ENCODE results near the gene KIF1B. TPM values are rescaled to one million over a fixed set of nuclear protein-coding genes. Genes with fewer than 3 reads are reported as not detected.

KIF1B gene
- total and polyA plus RNA-seq, 4 donors, result 8.4 to 40.9 (median 8.9) TPM

DNA sequence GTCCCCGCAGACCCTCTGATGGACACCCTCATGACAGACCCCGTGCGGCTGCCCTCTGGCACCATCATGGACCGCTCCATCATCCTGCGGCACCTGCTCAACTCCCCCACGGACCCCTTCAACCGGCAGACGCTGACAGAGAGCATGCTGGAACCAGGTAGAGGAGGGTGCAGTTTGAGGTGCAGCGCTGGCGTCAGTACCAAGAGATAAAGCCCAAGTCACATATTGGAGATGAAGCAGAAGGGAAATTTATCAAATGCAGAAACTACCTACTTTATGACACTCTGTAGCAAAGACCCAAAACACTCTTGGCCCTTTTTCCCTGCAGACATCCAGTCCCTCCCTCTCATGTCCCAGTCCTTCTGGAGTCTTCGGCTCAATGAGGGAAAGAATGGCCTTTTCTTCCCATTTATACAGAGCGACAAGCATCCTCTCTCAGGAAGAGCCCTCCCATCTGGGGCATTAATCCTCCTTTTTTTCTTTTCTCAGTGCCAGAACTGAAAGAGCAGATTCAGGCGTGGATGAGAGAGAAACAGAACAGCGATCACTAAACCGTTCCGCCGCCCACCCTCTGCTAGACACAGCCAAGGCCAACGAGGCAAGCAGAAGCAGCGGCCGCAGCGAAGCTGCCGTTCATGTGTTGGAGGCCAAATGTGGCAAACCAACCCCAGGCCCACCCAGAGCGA lies 30.8 kb upstream of the KIF1B start (continued):
- no peak for TF ChIP-seq REST (IDR thresholded peaks at IDR 0.05)

- Histone ChIP-seq H3K9me3 (ENCODE audit: control insufficient read depth in 4 of 4, low read length in 3 of 4) (no peaks in the 10 kb centered on the region), H3K9ac (ENCODE audit: low read depth in 1 of 2, low read length in 2 of 2) (no peak overlapping the region), H3K27ac (ENCODE audit: low read depth in 1 of 2, low read length in 2 of 2) (no peak overlapping the region), H3K36me3 (ENCODE audit: control insufficient read depth in 4 of 4, insufficient read depth in 3 of 4, low read depth in 1 of 4, low read length in 3 of 4) (peaks cover 6 to 26% (median 25%) of the 10 kb centered on the region in 4 donors), H3K4me3 (ENCODE audit: low read depth in 1 of 3, low read length in 3 of 3) (no peak overlapping the region), H3K4me1 (ENCODE audit: control insufficient read depth in 4 of 4, insufficient read depth in 4 of 4, low read length in 3 of 4) (no peaks in the 10 kb centered on the region), H3K27me3 (ENCODE audit: control insufficient read depth in 4 of 4, insufficient read depth in 4 of 4, low read length in 3 of 4) (no peaks in the 10 kb centered on the region)
- 92% methylated on average over 7 of the region's 7 CpGs for WGBS
- TF ChIP-seq EGR1 (IDR thresholded peaks at IDR 0.05; ENCODE audit: low read depth in 2 of 2), result no peak
- TF ChIP-seq RAD21 (IDR thresholded peaks at IDR 0.05), result no peak
- TF ChIP-seq HNF4A (conservative IDR thresholded peaks at IDR 0.05), result no peak
- TF ChIP-seq NR2F2 (IDR thresholded peaks at IDR 0.05), result no peak
- TF ChIP-seq TAF1 (conservative IDR thresholded peaks at IDR 0.05), result no peak
- no peak for TF ChIP-seq JUND (IDR thresholded peaks at IDR 0.05)
- no peak for TF ChIP-seq FOXA1 (IDR thresholded peaks at IDR 0.05)
- TF ChIP-seq HNF4G (IDR thresholded peaks at IDR 0.05), result no peak
- TF ChIP-seq, protein P1, sequence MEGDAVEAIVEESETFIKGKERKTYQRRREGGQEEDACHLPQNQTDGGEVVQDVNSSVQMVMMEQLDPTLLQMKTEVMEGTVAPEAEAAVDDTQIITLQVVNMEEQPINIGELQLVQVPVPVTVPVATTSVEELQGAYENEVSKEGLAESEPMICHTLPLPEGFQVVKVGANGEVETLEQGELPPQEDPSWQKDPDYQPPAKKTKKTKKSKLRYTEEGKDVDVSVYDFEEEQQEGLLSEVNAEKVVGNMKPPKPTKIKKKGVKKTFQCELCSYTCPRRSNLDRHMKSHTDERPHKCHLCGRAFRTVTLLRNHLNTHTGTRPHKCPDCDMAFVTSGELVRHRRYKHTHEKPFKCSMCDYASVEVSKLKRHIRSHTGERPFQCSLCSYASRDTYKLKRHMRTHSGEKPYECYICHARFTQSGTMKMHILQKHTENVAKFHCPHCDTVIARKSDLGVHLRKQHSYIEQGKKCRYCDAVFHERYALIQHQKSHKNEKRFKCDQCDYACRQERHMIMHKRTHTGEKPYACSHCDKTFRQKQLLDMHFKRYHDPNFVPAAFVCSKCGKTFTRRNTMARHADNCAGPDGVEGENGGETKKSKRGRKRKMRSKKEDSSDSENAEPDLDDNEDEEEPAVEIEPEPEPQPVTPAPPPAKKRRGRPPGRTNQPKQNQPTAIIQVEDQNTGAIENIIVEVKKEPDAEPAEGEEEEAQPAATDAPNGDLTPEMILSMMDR (IDR thresholded peaks at IDR 0.05; ENCODE audit: low read depth, low read length, missing input control), result no peak
- TF ChIP-seq, protein P2, sequence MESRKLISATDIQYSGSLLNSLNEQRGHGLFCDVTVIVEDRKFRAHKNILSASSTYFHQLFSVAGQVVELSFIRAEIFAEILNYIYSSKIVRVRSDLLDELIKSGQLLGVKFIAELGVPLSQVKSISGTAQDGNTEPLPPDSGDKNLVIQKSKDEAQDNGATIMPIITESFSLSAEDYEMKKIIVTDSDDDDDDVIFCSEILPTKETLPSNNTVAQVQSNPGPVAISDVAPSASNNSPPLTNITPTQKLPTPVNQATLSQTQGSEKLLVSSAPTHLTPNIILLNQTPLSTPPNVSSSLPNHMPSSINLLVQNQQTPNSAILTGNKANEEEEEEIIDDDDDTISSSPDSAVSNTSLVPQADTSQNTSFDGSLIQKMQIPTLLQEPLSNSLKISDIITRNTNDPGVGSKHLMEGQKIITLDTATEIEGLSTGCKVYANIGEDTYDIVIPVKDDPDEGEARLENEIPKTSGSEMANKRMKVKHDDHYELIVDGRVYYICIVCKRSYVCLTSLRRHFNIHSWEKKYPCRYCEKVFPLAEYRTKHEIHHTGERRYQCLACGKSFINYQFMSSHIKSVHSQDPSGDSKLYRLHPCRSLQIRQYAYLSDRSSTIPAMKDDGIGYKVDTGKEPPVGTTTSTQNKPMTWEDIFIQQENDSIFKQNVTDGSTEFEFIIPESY (IDR thresholded peaks at IDR 0.05), result no peak
- no peak for TF ChIP-seq FOXA2 (IDR thresholded peaks at IDR 0.05)
- TF ChIP-seq SP1 (IDR thresholded peaks at IDR 0.05), result no peak
- no peak for TF ChIP-seq RXRA (IDR thresholded peaks at IDR 0.05)
- TF ChIP-seq, protein P3, sequence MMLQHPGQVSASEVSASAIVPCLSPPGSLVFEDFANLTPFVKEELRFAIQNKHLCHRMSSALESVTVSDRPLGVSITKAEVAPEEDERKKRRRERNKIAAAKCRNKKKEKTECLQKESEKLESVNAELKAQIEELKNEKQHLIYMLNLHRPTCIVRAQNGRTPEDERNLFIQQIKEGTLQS (IDR thresholded peaks at IDR 0.05), result no peak
- no peak for TF ChIP-seq REST (IDR thresholded peaks at IDR 0.05)
- DNase-seq (ENCODE audit: low spot score), result no peak
Observed at GRCh38 chr1:10181154-10181553, 29.2 kb upstream of the KIF1B start.

All from liver (tissue), 9 donors.